ENCODE data around the gene C15orf61.

Gene C15orf61

GRCh38 chr15:67575039-67575502 lies 54.1 kb downstream of the C15orf61 start:
- ChIA-PET CTCF (no interaction called here), POLR2A (no interaction called here)
- TF ChIP-seq CTCF (IDR thresholded peaks at IDR 0.05; ENCODE audit: control extremely low read depth, extremely low read depth, low read depth, missing control alignments): no peak
- DNase-seq (ENCODE audit: extremely low spot score): no peak

GRCh38 chr15:67578020-67578600 lies 57.2 kb downstream of the C15orf61 start:
- POLR2A ChIA-PET: no interaction called here
- CTCF ChIA-PET: interaction anchor here (2.2 kb wide), 1 partner anchor 10 kb away, joined by 5 read pairs; no protein-coding TSS in a partner anchor
- no peak for DNase-seq (ENCODE audit: extremely low spot score)
- TF ChIP-seq CTCF (IDR thresholded peaks at IDR 0.05; ENCODE audit: control extremely low read depth, extremely low read depth, low read depth, missing control alignments): no peak

DNA sequence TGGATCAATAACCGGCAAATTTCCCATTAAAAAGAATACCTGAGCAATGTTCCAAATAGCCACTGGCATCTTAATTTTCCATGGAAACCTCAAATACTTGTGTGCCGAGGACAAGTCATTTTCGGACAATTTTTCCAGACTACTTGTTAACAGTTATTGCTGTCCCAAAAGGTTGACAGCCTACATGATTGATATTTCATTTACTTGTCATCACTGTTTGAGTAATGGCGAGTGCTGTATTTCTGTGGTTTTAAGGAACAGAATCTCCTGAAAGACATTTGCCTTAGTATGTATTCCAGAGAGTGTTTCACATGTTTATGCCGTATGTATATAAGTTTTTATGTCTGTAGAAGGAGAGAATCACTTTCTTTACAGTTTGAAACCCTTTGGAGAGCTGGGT lies 58.2 kb downstream of the C15orf61 start:
- POLR2A ChIA-PET: no interaction called here
- DNase-seq (ENCODE audit: extremely low spot score): no peak
- TF ChIP-seq CTCF (IDR thresholded peaks at IDR 0.05; ENCODE audit: control extremely low read depth, extremely low read depth, low read depth, missing control alignments): no peak
- CTCF ChIA-PET: no interaction called here
